Measurements from ENCODE around the gene ZBTB37.
A peak's percentile ranks its signal among the peaks of the same experiment; 100 is the strongest.
"Not testable (repeated sequence)": the region's sequence is repeated elsewhere in the genome, so short reads cannot be mapped to it uniquely, and the experiment has no call there.

ZBTB37 gene

DNA sequence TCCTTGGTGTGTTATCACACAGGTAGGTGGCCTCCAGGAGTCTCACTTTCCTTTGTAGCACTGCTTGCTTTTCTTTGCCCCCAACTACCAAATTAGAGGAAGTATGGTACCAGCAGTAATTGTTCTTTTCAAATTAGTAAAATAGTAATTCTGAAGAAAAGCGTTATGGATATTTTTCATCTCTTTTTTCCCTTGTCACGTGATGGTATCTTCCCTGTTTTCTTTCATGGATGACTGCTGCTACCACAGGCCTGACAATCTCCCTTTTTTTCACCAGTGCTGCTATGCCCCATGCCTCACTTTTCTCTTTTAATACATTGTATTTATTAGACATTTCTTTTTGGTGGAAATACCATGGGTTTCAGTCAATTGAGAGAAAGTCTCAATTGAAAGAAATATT is 3.3 kb downstream of the ZBTB37 start:
- Histone ChIP-seq H3K9me2 (ENCODE audit: low read depth, low read length) (no peaks in the 10 kb centered on the region), H3K27ac (ENCODE audit: low read depth, low read length, poor library complexity, severe bottlenecking) (peak overlapping the region; percentile 85), H3K27me3 (ENCODE audit: insufficient read depth, low read length) (no peaks in the 10 kb centered on the region), H3K79me2 (ENCODE audit: insufficient read depth, low read length) (peaks cover 12% of the 10 kb centered on the region), H3K9ac (ENCODE audit: low read length) (no peak overlapping the region), H3K4me3 (ENCODE audit: low read depth, low read length, poor library complexity, severe bottlenecking) (peak overlapping the region; percentile 90), H3K36me3 (ENCODE audit: insufficient read depth, low read length) (peaks cover 30% of the 10 kb centered on the region), H3F3A (ENCODE audit: insufficient read depth, low read length) (0 out of 2 replicates have a peak, but pooled peaks cover 7% of the 10 kb centered on the region), H3K4me2 (ENCODE audit: low read length) (peak overlapping the region; percentile 97), H3K9me3 (ENCODE audit: low read length) (no peaks in the 10 kb centered on the region), H2AFZ (ENCODE audit: low read length) (no peak overlapping the region), H3K4me1 (ENCODE audit: insufficient read depth, low read length, severe bottlenecking) (peaks cover 36% of the 10 kb centered on the region), H4K20me1 (ENCODE audit: insufficient read depth, low read length) (no peaks in the 10 kb centered on the region)
- no peak for TF ChIP-seq EZH2 (IDR thresholded peaks at IDR 0.05; ENCODE audit: borderline replicate concordance, low read length)
- TF ChIP-seq, protein P1, sequence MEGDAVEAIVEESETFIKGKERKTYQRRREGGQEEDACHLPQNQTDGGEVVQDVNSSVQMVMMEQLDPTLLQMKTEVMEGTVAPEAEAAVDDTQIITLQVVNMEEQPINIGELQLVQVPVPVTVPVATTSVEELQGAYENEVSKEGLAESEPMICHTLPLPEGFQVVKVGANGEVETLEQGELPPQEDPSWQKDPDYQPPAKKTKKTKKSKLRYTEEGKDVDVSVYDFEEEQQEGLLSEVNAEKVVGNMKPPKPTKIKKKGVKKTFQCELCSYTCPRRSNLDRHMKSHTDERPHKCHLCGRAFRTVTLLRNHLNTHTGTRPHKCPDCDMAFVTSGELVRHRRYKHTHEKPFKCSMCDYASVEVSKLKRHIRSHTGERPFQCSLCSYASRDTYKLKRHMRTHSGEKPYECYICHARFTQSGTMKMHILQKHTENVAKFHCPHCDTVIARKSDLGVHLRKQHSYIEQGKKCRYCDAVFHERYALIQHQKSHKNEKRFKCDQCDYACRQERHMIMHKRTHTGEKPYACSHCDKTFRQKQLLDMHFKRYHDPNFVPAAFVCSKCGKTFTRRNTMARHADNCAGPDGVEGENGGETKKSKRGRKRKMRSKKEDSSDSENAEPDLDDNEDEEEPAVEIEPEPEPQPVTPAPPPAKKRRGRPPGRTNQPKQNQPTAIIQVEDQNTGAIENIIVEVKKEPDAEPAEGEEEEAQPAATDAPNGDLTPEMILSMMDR (IDR thresholded peaks at IDR 0.05; ENCODE audit: low read length): no peak

DNA sequence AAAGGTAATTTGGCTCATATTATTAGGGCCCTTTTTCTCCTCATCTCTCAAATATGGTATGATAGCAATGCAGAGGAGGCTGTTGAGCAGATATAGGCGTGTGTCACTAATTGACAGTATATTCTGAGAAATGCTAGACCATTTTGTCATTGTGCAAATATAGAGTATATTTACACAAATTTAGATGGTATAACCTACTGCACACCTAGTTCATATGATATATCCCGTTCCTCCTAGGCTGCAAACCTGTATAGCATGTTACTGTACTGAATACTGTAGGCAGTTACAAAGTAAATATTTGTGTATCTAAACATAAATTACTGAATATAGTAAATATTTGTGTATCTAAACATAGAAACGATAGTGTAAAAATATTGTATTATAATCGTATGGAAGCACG is 8.6 kb downstream of the ZBTB37 start:
- no peaks in the 10 kb centered on the region for H3K9me2 ChIP-seq (ENCODE audit: low read depth, low read length)
- H3F3A ChIP-seq (ENCODE audit: insufficient read depth, low read length): no peaks in the 10 kb centered on the region
- H3K27me3 ChIP-seq (ENCODE audit: insufficient read depth, low read length): no peaks in the 10 kb centered on the region
- H3K27ac ChIP-seq (ENCODE audit: low read depth, low read length, poor library complexity, severe bottlenecking): no peak overlapping the region
- H3K79me2 ChIP-seq (ENCODE audit: insufficient read depth, low read length): no peaks in the 10 kb centered on the region
- H3K4me3 ChIP-seq (ENCODE audit: low read depth, low read length, poor library complexity, severe bottlenecking): no peak overlapping the region
- H3K9ac ChIP-seq (ENCODE audit: low read length): no peak overlapping the region
- no peak overlapping the region for H2AFZ ChIP-seq (ENCODE audit: low read length)
- TF ChIP-seq, protein P1 (IDR thresholded peaks at IDR 0.05; ENCODE audit: low read length): no peak
- no peak for TF ChIP-seq EZH2 (IDR thresholded peaks at IDR 0.05; ENCODE audit: borderline replicate concordance, low read length)
- peaks cover 31% of the 10 kb centered on the region for H3K36me3 ChIP-seq (ENCODE audit: insufficient read depth, low read length)
- H3K9me3 ChIP-seq (ENCODE audit: low read length): no peaks in the 10 kb centered on the region
- no peaks in the 10 kb centered on the region for H4K20me1 ChIP-seq (ENCODE audit: insufficient read depth, low read length)
- H3K4me1 ChIP-seq (ENCODE audit: insufficient read depth, low read length, severe bottlenecking): peaks cover under 1% of the 10 kb centered on the region
- no peak overlapping the region for H3K4me2 ChIP-seq (ENCODE audit: low read length)

DNA sequence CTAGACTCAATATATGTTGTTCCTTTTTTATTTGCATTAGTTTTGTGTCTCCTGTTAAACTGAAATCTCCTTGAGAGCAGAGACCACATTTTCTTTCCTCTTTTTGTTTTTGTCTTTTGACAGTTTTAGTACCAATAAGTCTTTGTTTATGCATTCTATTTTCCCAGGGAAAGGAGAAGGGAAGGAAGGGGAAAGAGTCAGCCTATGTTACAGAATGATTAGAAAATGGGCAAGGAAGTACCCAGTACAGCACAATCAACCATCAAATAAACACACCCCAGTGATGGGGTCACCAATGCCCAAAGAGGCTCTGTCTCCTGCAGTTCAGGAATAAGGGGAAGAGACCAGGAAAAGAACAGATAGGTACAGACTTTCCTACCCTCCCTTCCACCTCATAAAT is 10.1 kb downstream of the ZBTB37 start:
- peaks cover 29% of the 10 kb centered on the region for H3K36me3 ChIP-seq (ENCODE audit: insufficient read depth, low read length)
- no peaks in the 10 kb centered on the region for H3F3A ChIP-seq (ENCODE audit: insufficient read depth, low read length)
- H2AFZ ChIP-seq (ENCODE audit: low read length): no peak overlapping the region
- no peaks in the 10 kb centered on the region for H4K20me1 ChIP-seq (ENCODE audit: insufficient read depth, low read length)
- H3K9me2 ChIP-seq (ENCODE audit: low read depth, low read length): no peaks in the 10 kb centered on the region
- H3K9ac ChIP-seq (ENCODE audit: low read length): no peak overlapping the region
- H3K27ac ChIP-seq (ENCODE audit: low read depth, low read length, poor library complexity, severe bottlenecking): no peak overlapping the region
- no peaks in the 10 kb centered on the region for H3K79me2 ChIP-seq (ENCODE audit: insufficient read depth, low read length)
- no peak for TF ChIP-seq EZH2 (IDR thresholded peaks at IDR 0.05; ENCODE audit: borderline replicate concordance, low read length)
- TF ChIP-seq, protein P1 (IDR thresholded peaks at IDR 0.05; ENCODE audit: low read length): no peak
- H3K9me3 ChIP-seq (ENCODE audit: low read length): no peaks in the 10 kb centered on the region
- no peak overlapping the region for H3K4me2 ChIP-seq (ENCODE audit: low read length)
- H3K27me3 ChIP-seq (ENCODE audit: insufficient read depth, low read length): no peaks in the 10 kb centered on the region
- no peak overlapping the region for H3K4me3 ChIP-seq (ENCODE audit: low read depth, low read length, poor library complexity, severe bottlenecking)
- no peaks in the 10 kb centered on the region for H3K4me1 ChIP-seq (ENCODE audit: insufficient read depth, low read length, severe bottlenecking)

DNA sequence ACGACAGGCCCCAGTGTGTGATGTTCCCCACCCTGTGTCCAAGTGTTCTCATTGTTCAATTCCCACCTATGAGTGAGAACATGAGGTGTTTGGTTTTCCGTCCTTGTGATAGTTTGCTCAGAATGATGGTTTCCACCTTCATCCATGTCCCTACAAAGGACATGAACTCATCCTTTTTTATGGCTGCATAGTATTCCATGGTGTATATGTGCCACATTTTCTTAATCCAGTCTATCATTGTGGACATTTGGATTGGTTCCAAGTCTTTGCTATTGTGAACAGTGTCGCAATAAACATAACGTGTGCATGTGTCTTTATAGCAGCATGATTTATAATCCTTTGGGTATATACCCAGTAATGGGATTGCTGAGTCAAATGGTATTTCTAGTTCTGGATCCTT is 12.9 kb downstream of the ZBTB37 start:
- not testable (repeated sequence) for H3F3A ChIP-seq (ENCODE audit: insufficient read depth, low read length); H3K9ac ChIP-seq (ENCODE audit: low read length); H4K20me1 ChIP-seq (ENCODE audit: insufficient read depth, low read length); H3K9me2 ChIP-seq (ENCODE audit: low read depth, low read length); H3K27ac ChIP-seq (ENCODE audit: low read depth, low read length, poor library complexity, severe bottlenecking); H3K79me2 ChIP-seq (ENCODE audit: insufficient read depth, low read length); H3K4me1 ChIP-seq (ENCODE audit: insufficient read depth, low read length, severe bottlenecking); H3K27me3 ChIP-seq (ENCODE audit: insufficient read depth, low read length); H3K4me3 ChIP-seq (ENCODE audit: low read depth, low read length, poor library complexity, severe bottlenecking); H2AFZ ChIP-seq (ENCODE audit: low read length); H3K9me3 ChIP-seq (ENCODE audit: low read length); H3K4me2 ChIP-seq (ENCODE audit: low read length)
- peaks cover 24% of the 10 kb centered on the region for H3K36me3 ChIP-seq (ENCODE audit: insufficient read depth, low read length)

Measured in OCI-LY1 (cell line).